DND-41 (cell line): ENCODE results near the gene SMARCA2.

Source experiments
- ATAC-seq: fragments of 200-7000 bp; cut with Tn5 transposase; 3 replicates; pipeline ENCODE4 v1.9.1; 2021; ENCODE audit warnings: low read depth; ENCODE audit not compliant: insufficient read depth
- DNase-seq: peaks from one replicate; pipeline ENCODE4 v3.0.0-alpha.2; 2020
- H2AFZ ChIP-seq: 2 replicates; pipeline ENCODE4 v1.6.0; 2012; ENCODE audit warnings: low read depth, low read length
- H3K27ac ChIP-seq: 2 replicates; pipeline ENCODE4 v1.5.1; 2012; ENCODE audit warnings: low read length, inconsistent platforms
- H3K27me3 ChIP-seq: fragments of 200-600 bp; sonication (generic); 2 replicates; pipeline ENCODE4 v1.6.0; 2012; ENCODE audit warnings: low read length, mild to moderate bottlenecking, inconsistent platforms; ENCODE audit not compliant: insufficient read depth, poor library complexity
- H3K36me3 ChIP-seq: 2 replicates; pipeline ENCODE4 v1.5.1; 2012; ENCODE audit warnings: low read length, inconsistent platforms; ENCODE audit not compliant: insufficient read depth
- H3K4me1 ChIP-seq: 2 replicates; pipeline ENCODE4 v1.5.1; 2012; ENCODE audit warnings: mild to moderate bottlenecking, low read length; ENCODE audit not compliant: insufficient read depth
- H3K4me2 ChIP-seq: 2 replicates; pipeline ENCODE4 v1.6.0; 2012; ENCODE audit warnings: mild to moderate bottlenecking, moderate library complexity, low read length, inconsistent platforms; ENCODE audit not compliant: insufficient read depth
- H3K4me3 ChIP-seq, 2 experiments: fragments of 200-600 bp in 1 of 2; shearing (Covaris generic) in 1 of 2; 2 replicates each; pipeline ENCODE4 v1.5.1; 2012 to 2016; ENCODE audit warnings: inconsistent platforms in 2 of 2, low read length in 2 of 2, mild to moderate bottlenecking in 2 of 2, low read depth in 1 of 2, moderate library complexity in 1 of 2
- H3K79me2 ChIP-seq: 2 replicates; pipeline ENCODE4 v1.6.0; 2012; ENCODE audit warnings: low read length, inconsistent platforms; ENCODE audit not compliant: insufficient read depth
- H3K9ac ChIP-seq: 2 replicates; pipeline ENCODE4 v1.6.0; 2012; ENCODE audit warnings: low read depth, mild to moderate bottlenecking, inconsistent platforms, low read length, moderate library complexity
- H3K9me3 ChIP-seq: 2 replicates; pipeline ENCODE4 v1.5.1; 2012; ENCODE audit warnings: low read length, moderate library complexity, mild to moderate bottlenecking, inconsistent platforms; ENCODE audit not compliant: insufficient read depth, severe bottlenecking
- H4K20me1 ChIP-seq: 2 replicates; pipeline ENCODE4 v1.6.0; 2012; ENCODE audit warnings: low read length; ENCODE audit not compliant: insufficient read depth
- CTCF ChIP-seq: IDR thresholded peaks from 2 replicates; pipeline ENCODE4 v1.5.1; 2012; ENCODE audit warnings: borderline replicate concordance, low read length, moderate library complexity, mild to moderate bottlenecking; ENCODE audit not compliant: poor library complexity, severe bottlenecking; ENCODE audit errors: extremely low read depth
- EZH2 ChIP-seq: IDR thresholded peaks from 3 replicates; pipeline ENCODE4 v1.6.1; 2012; ENCODE audit warnings: borderline replicate concordance, low read depth, mild to moderate bottlenecking, moderate library complexity, low read length, inconsistent platforms; ENCODE audit not compliant: severe bottlenecking

Gene SMARCA2

DNA sequence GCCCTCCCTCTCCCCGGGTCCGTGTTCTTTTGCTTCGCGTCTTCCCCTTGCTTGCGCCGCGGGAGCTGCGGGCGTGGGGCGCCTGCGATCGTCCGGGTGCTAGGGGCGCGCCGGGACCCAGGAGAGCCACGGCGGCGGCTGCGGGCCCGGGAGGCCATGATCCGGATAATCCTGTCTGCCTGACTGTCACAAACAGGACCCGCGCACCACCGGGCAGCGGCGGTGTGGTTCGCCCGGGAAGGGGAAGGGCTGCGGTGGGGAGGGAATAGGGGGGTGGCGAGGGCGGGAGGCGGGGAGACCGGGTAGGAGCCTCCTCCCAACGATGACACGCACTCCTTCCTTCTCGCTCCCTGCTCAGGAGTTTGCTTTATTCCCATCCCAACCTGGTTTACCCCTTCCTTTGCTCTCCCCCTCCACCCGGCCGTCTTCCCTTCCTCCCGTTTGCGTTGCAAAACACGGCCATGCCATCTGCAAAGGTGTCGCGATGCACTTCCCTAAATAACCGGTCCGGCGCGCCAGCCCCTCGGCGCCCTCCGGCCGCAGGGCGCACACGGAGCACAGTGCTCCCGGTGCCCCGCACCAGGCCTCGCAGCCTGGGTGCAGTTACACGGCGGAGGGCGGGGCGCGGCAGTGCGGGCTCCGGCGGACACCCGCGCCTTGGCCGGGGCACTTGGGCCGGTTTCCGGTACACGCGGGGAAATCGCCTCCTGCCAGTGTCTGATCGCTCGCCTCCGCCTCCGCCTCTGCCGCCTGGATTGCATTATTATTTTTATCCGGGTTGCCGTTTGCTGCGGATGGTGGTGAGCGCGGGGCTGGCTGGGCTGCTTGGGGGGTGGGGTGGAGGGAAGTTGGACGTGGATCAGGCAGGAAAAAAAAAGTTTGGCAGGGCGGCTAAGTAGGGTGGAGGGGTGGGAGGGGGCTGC lies 1.5 kb downstream of the SMARCA2 start:
- H3K27ac ChIP-seq: peak overlapping the region; percentile 89
- peaks cover 22% of the 10 kb centered on the region for H4K20me1 ChIP-seq
- H3K79me2 ChIP-seq: peaks cover 56% of the 10 kb centered on the region
- H3K36me3 ChIP-seq: no peaks in the 10 kb centered on the region; the same call in 1 of the 2 replicates
- DNase-seq (peak; percentile 59), ATAC-seq (peak; percentile 9; the same call in 2 of the 3 replicates)
- no peaks in the 10 kb centered on the region for H3K9me3 ChIP-seq
- peak overlapping the region; percentile 80 for H3K9ac ChIP-seq
- H3K4me1 ChIP-seq: peaks cover 46% of the 10 kb centered on the region
- H3K4me3 ChIP-seq: peak overlapping the region; percentile 89 to 98
- peak overlapping the region; percentile 91 for H2AFZ ChIP-seq
- TF ChIP-seq CTCF (peak; percentile 4), EZH2 (no peak)
- peak overlapping the region; percentile 78 for H3K4me2 ChIP-seq
- H3K27me3 ChIP-seq: no peaks in the 10 kb centered on the region

DNA sequence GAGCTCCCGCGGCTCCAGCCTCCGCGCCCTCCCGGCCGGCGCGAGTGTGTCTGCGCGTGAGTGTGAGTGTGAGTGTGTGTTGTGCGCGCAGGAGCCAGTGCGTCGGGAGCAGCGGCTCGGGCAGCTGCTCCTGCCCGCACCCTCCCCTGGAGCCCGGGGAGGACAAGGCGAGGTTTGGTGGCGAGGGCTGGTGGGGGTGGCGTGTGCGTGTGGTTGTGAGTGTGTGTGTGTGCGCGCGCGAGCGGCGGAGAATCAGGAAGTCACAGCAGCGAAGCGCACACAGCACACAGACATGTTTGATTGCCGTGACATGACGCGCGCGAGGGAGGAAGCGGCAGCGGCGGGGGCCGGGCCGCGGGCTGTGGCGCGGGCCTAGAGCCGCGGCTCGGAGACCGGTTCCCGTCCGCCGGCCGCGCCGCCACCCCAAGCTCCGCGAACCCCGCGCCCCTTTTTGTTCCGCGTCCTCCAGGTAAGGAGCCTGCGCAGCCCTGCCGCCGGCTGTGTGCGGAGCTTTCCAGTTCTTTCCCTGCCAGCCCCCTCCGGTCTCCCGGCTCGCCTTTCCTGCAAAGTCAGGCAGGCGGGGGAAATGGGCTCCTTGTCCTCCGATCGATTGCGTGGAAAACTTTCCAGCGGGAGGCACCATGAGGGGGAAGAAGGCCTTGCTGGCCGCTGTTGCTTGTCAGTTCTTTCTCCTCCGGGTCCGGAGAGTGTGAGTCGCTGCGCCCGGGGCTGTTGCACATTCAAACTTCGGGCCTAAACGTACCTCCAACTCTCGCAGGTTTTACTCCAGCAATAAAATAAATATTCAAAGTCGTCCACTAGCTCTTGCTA lies 2.4 kb downstream of the SMARCA2 start:
- DNase-seq (peak; percentile 65), ATAC-seq (peak; percentile 17)
- TF ChIP-seq CTCF (no peak), EZH2 (no peak)
- H3K9ac ChIP-seq: peak overlapping the region; percentile 80
- peak overlapping the region; percentile 78 for H3K4me2 ChIP-seq
- H3K27ac ChIP-seq: peak overlapping the region; percentile 89
- peaks cover 29% of the 10 kb centered on the region for H4K20me1 ChIP-seq
- no peaks in the 10 kb centered on the region for H3K27me3 ChIP-seq
- peak overlapping the region; percentile 91 for H2AFZ ChIP-seq
- H3K36me3 ChIP-seq: no peaks in the 10 kb centered on the region; the same call in 1 of the 2 replicates
- H3K4me3 ChIP-seq: peak overlapping the region; percentile 89 to 98
- H3K9me3 ChIP-seq: no peaks in the 10 kb centered on the region
- H3K4me1 ChIP-seq: peaks cover 55% of the 10 kb centered on the region
- peaks cover 60% of the 10 kb centered on the region for H3K79me2 ChIP-seq

GRCh38 chr9:2018162-2018643 lies 3.1 kb downstream of the SMARCA2 start:
- Histone ChIP-seq H3K36me3 (no peaks in the 10 kb centered on the region; the same call in 1 of the 2 replicates), H2AFZ (peak overlapping the region; percentile 91; the same call in 1 of the 2 replicates), H3K9me3 (no peaks in the 10 kb centered on the region), H3K4me3 (peak overlapping the region; percentile 89 to 98; a peak in 3 of 4 replicates), H3K9ac (peak overlapping the region; percentile 80), H4K20me1 (peaks cover 36% of the 10 kb centered on the region), H3K4me2 (peak overlapping the region; percentile 78), H3K79me2 (peaks cover 66% of the 10 kb centered on the region), H3K4me1 (peaks cover 61% of the 10 kb centered on the region), H3K27ac (peak overlapping the region; percentile 89; the same call in 1 of the 2 replicates), H3K27me3 (no peaks in the 10 kb centered on the region)
- no peak for ATAC-seq
- TF ChIP-seq EZH2 (no peak), CTCF (no peak)
- DNase-seq: no peak
